Muscle of back (tissue), 11 donors: ENCODE results near the gene COMMD4. TPM values are rescaled to one million over a fixed set of nuclear protein-coding genes. Genes with fewer than 3 reads are reported as not detected.

Experiments used
- DNase-seq, 3 donors: peaks; one replicate each; pipeline versions ENCODE4 v3.0.0 to v3.0.0-alpha.2; 2013
- polyA plus RNA-seq, 10 donors: library from polyadenylated mRNA; unstranded; fragments of 120-200 nt; gene quantifications; one replicate each; pipeline ENCODE4 v1.2.1, GENCODE V29; 2013; ENCODE audit not compliant: insufficient read length in 10 of 10

COMMD4 gene
- polyA plus RNA-seq, 10 donors: 33.4 to 65.0 (median 41.2) TPM

- no peak for DNase-seq
Measured at GRCh38 chr15:75353604-75354003, 17.7 kb downstream of the COMMD4 start.

- no peak for DNase-seq
Measured at GRCh38 chr15:75354454-75354853, 18.6 kb downstream of the COMMD4 start.

- no peak for DNase-seq
Measured at GRCh38 chr15:75355369-75355768, 19.5 kb downstream of the COMMD4 start.

- no peak for DNase-seq
Measured at GRCh38 chr15:75356006-75356405, 20.1 kb downstream of the COMMD4 start.

GRCh38 chr15:75356517-75356916 is 20.7 kb downstream of the COMMD4 start:
- DNase-seq: no peak

- no peak for DNase-seq
Measured at GRCh38 chr15:75357976-75358673, 22.3 kb downstream of the COMMD4 start.

GRCh38 chr15:75358771-75359536 is 23.1 kb downstream of the COMMD4 start:
- no peak for DNase-seq

GRCh38 chr15:75359537-75360250 is 23.8 kb downstream of the COMMD4 start:
- no peak for DNase-seq

GRCh38 chr15:75360391-75360790 is 24.5 kb downstream of the COMMD4 start:
- no peak for DNase-seq

GRCh38 chr15:75360856-75361255 is 25.0 kb downstream of the COMMD4 start:
- DNase-seq: no peak

- DNase-seq: no peak
Measured at GRCh38 chr15:75361361-75361988, 25.6 kb downstream of the COMMD4 start.

GRCh38 chr15:75361989-75362641 is 26.3 kb downstream of the COMMD4 start:
- DNase-seq: no peak

- DNase-seq: no peak
Measured at GRCh38 chr15:75362642-75363249, 26.9 kb downstream of the COMMD4 start.

- no peak for DNase-seq
Measured at GRCh38 chr15:75363786-75364185, 27.9 kb downstream of the COMMD4 start.

- DNase-seq: no peak
Measured at GRCh38 chr15:75364881-75365280, 29.0 kb downstream of the COMMD4 start.

GRCh38 chr15:75366163-75366562 is 30.3 kb downstream of the COMMD4 start:
- DNase-seq: no peak

GRCh38 chr15:75367006-75367405 is 31.1 kb downstream of the COMMD4 start:
- no peak for DNase-seq

GRCh38 chr15:75367406-75367912 is 31.6 kb downstream of the COMMD4 start:
- no peak for DNase-seq

GRCh38 chr15:75367913-75368688 is 32.2 kb downstream of the COMMD4 start, which contains the start of gene MAN2C1:
TSS of gene MAN2C1 (minus strand) at chr15:75368607. CDS start at chr15:75368583, 24 bp downstream.
- DNase-seq: peak; percentile 92 to 97 (median 95)

- DNase-seq: no peak
Measured at GRCh38 chr15:75368689-75369239, 32.9 kb downstream of the COMMD4 start.
